HL-60 (cell line): Measurements from ENCODE around the gene PANX2.

Experiments
- DNase-seq, 2 experiments: peaks; one replicate each; pipeline ENCODE4 v3.0.0-alpha.2; 2010 to 2020; ENCODE audit warnings: low read depth in 1 of 2, low spot score in 1 of 2
- H3K27ac ChIP-seq: fragments of 250-450 bp; sonication (Bioruptor Pico); replicated peaks from 2 replicates; pipeline ENCODE4 v1.5.1; 2020; ENCODE audit warnings: mild to moderate bottlenecking, moderate library complexity
- H3K27me3 ChIP-seq: fragments of 250-450 bp; sonication (Bioruptor Pico); 2 replicates; pipeline ENCODE4 v1.5.1; 2021; ENCODE audit warnings: mild to moderate bottlenecking, moderate library complexity; ENCODE audit not compliant: insufficient read depth, poor library complexity, severe bottlenecking
- H3K4me3 ChIP-seq: replicated peaks from 2 replicates; pipeline ENCODE4 v1.5.1; 2011; ENCODE audit warnings: mild to moderate bottlenecking, control low read depth, low read length; ENCODE audit not compliant: insufficient read depth
- GABPA ChIP-seq: IDR thresholded peaks from 2 replicates; pipeline ENCODE4 v1.6.1; 2012; ENCODE audit warnings: low read depth
- POLR2AphosphoS5 ChIP-seq: IDR thresholded peaks from 2 replicates; pipeline ENCODE4 v1.6.1; 2012; ENCODE audit warnings: low read depth
- SPI1 ChIP-seq: IDR thresholded peaks from 2 replicates; pipeline ENCODE4 v1.6.1; 2012; ENCODE audit warnings: low read depth, mild to moderate bottlenecking, borderline replicate concordance
- TF ChIP-seq, protein P1 (sequence below): IDR thresholded peaks from one replicate; pipeline ENCODE4 v1.5.1; 2011; ENCODE audit warnings: low read length, control low read depth, inconsistent platforms; ENCODE audit not compliant: insufficient read depth
- TF ChIP-seq, protein P2 (sequence below): IDR thresholded peaks from 2 replicates; pipeline ENCODE4 v1.6.1; 2012; ENCODE audit warnings: low read depth; ENCODE audit not compliant: insufficient replicate concordance

Gene PANX2

DNA sequence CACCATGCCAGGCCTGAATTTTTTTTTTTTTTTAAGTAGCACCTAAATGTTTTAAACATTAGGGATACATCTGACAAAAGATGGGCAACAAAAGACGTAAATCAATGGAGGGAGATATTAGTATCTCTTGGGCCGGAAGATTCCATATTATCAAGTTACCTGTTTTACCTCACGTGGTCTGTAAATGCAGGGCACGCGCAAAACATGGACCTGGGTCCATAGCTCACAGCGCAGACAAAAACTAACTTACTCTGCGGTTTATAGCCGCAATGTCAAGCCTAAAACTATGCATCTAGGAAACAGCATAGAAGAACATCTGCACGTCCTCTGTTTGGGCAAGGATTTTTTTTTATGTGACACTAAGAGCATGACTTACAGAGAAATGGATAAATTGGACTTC lies 31.5 kb upstream of the PANX2 start:
- TF ChIP-seq SPI1 (no peak), POLR2AphosphoS5 (no peak), GABPA (no peak)
- TF ChIP-seq, protein P1, sequence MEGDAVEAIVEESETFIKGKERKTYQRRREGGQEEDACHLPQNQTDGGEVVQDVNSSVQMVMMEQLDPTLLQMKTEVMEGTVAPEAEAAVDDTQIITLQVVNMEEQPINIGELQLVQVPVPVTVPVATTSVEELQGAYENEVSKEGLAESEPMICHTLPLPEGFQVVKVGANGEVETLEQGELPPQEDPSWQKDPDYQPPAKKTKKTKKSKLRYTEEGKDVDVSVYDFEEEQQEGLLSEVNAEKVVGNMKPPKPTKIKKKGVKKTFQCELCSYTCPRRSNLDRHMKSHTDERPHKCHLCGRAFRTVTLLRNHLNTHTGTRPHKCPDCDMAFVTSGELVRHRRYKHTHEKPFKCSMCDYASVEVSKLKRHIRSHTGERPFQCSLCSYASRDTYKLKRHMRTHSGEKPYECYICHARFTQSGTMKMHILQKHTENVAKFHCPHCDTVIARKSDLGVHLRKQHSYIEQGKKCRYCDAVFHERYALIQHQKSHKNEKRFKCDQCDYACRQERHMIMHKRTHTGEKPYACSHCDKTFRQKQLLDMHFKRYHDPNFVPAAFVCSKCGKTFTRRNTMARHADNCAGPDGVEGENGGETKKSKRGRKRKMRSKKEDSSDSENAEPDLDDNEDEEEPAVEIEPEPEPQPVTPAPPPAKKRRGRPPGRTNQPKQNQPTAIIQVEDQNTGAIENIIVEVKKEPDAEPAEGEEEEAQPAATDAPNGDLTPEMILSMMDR, result no peak
- TF ChIP-seq, protein P2, sequence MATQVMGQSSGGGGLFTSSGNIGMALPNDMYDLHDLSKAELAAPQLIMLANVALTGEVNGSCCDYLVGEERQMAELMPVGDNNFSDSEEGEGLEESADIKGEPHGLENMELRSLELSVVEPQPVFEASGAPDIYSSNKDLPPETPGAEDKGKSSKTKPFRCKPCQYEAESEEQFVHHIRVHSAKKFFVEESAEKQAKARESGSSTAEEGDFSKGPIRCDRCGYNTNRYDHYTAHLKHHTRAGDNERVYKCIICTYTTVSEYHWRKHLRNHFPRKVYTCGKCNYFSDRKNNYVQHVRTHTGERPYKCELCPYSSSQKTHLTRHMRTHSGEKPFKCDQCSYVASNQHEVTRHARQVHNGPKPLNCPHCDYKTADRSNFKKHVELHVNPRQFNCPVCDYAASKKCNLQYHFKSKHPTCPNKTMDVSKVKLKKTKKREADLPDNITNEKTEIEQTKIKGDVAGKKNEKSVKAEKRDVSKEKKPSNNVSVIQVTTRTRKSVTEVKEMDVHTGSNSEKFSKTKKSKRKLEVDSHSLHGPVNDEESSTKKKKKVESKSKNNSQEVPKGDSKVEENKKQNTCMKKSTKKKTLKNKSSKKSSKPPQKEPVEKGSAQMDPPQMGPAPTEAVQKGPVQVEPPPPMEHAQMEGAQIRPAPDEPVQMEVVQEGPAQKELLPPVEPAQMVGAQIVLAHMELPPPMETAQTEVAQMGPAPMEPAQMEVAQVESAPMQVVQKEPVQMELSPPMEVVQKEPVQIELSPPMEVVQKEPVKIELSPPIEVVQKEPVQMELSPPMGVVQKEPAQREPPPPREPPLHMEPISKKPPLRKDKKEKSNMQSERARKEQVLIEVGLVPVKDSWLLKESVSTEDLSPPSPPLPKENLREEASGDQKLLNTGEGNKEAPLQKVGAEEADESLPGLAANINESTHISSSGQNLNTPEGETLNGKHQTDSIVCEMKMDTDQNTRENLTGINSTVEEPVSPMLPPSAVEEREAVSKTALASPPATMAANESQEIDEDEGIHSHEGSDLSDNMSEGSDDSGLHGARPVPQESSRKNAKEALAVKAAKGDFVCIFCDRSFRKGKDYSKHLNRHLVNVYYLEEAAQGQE, result no peak
- no peak for DNase-seq
- no peaks in the 10 kb centered on the region for H3K27me3 ChIP-seq
- no peak overlapping the region for H3K27ac ChIP-seq
- H3K4me3 ChIP-seq, result no peak overlapping the region

DNA sequence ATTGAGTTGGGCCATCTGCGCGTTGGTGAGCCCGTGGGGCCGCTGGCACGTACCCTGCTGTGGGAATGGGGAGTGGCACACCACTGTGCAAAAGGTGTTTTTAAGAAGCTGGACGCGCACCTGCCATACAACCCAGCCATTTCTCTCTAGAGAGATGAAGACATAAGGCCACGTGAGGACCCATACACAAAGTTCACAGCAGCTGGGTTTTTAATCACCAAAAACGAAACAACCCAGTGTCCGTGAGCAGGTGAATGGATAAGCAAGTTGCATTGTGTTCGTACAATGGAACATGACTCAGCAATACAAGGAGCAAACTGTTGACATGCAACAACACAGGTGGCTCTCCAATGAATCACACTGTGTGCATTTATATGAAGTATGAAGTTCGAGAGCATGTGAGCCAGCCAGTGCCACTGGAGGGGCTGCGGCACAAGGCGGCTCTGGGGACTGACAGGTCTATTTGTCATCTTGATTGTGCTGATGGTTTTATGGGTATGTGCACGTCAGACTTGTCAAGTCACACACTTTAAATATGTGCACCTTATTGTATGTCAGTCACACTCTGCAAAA lies 30.6 kb upstream of the PANX2 start:
- TF ChIP-seq, protein P2, result no peak
- TF ChIP-seq, protein P1, result no peak
- no peak for TF ChIP-seq GABPA
- TF ChIP-seq POLR2AphosphoS5, result no peak
- no peak for TF ChIP-seq SPI1
- Histone ChIP-seq H3K4me3 (no peak overlapping the region), H3K27ac (no peak overlapping the region), H3K27me3 (no peaks in the 10 kb centered on the region)
- DNase-seq, result no peak

DNA sequence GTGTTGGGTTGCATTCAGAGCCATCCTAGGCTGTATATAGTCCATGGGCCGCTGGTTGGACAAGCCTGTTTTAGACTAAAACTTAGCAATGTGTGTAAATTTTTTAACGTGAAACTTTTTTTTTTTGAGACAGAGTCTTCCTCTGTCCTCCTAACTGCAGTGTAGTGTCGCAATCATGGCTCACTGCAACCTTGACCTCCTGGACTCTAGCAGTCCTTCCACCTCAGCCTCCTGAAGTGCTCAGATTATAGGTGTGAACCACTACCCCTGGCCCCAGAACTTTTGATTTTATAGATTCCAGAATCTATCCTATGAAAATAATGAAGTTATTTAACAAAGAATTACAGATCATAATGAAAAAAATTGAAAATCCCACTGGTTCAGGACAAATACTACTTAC lies 29.9 kb upstream of the PANX2 start:
- no peak overlapping the region for H3K27ac ChIP-seq
- no peaks in the 10 kb centered on the region for H3K27me3 ChIP-seq
- DNase-seq, result no peak
- TF ChIP-seq POLR2AphosphoS5 (no peak), GABPA (no peak), SPI1 (no peak)
- TF ChIP-seq, protein P1, result no peak
- TF ChIP-seq, protein P2, result no peak
- H3K4me3 ChIP-seq, result no peak overlapping the region
